WI38 (cell line): ENCODE data around the gene SLC41A3.
"Not testable (repeated sequence)": the region's sequence is repeated elsewhere in the genome, so short reads cannot be mapped to it uniquely, and the experiment has no call there.

Experiments
- H3K4me3 ChIP-seq: 2 replicates; pipeline ENCODE4 v1.5.1; 2011; ENCODE audit warnings: low read depth, mild to moderate bottlenecking, control low read depth, low read length
- TF ChIP-seq, protein P1 (sequence below): IDR thresholded peaks from 2 replicates; pipeline ENCODE4 v1.5.1; 2012; ENCODE audit warnings: low read depth, mild to moderate bottlenecking, control low read depth, low read length

Gene SLC41A3

DNA sequence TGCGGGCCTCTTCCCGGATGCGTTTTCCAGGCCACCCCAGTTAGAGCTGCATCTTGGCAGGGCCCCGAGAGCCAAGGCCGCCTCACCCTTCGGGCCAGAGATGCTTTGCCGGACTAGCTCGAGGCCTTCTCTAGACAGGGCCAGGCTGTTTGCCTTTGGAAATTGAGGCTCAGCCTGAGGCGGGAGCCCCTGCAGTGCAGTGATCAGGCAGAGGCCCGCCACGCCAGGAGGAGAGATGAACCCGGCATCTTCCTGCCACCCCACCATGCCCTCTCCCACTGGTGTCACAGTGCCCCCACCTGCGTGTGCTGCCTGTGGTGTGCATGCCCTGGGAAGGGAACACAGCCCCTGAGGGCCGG lies 123.9 kb downstream of the SLC41A3 start:
- no peak overlapping the region for H3K4me3 ChIP-seq
- TF ChIP-seq, protein P1, sequence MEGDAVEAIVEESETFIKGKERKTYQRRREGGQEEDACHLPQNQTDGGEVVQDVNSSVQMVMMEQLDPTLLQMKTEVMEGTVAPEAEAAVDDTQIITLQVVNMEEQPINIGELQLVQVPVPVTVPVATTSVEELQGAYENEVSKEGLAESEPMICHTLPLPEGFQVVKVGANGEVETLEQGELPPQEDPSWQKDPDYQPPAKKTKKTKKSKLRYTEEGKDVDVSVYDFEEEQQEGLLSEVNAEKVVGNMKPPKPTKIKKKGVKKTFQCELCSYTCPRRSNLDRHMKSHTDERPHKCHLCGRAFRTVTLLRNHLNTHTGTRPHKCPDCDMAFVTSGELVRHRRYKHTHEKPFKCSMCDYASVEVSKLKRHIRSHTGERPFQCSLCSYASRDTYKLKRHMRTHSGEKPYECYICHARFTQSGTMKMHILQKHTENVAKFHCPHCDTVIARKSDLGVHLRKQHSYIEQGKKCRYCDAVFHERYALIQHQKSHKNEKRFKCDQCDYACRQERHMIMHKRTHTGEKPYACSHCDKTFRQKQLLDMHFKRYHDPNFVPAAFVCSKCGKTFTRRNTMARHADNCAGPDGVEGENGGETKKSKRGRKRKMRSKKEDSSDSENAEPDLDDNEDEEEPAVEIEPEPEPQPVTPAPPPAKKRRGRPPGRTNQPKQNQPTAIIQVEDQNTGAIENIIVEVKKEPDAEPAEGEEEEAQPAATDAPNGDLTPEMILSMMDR, result no peak

- H3K4me3 ChIP-seq, result no peak overlapping the region
- TF ChIP-seq, protein P1, result no peak
Observed at GRCh38 chr3:125959317-125960065, 124.4 kb downstream of the SLC41A3 start.

GRCh38 chr3:125958511-125959316 lies 125.2 kb downstream of the SLC41A3 start:
- no peak overlapping the region for H3K4me3 ChIP-seq
- TF ChIP-seq, protein P1, result no peak

GRCh38 chr3:125957674-125958510 lies 126.0 kb downstream of the SLC41A3 start:
- TF ChIP-seq, protein P1, result no peak
- no peak overlapping the region for H3K4me3 ChIP-seq

- not testable (repeated sequence) for H3K4me3 ChIP-seq
Observed at GRCh38 chr3:125957020-125957419, 126.9 kb downstream of the SLC41A3 start.
